HG02571 (cell line): Measurements from ENCODE around the gene MRPL57.
"Not testable (repeated sequence)": the region's sequence is repeated elsewhere in the genome, so short reads cannot be mapped to it uniquely, and the experiment has no call there.

Source experiments
- ATAC-seq: cut with Tn5 transposase; IDR thresholded peaks from one replicate; pipeline ENCODE4 v1.9.1; 2021; ENCODE audit warnings: mild to moderate bottlenecking, moderate library complexity; ENCODE audit not compliant: unreplicated experiment

Gene MRPL57

GRCh38 chr13:21194756-21195155 is 18.3 kb downstream of the MRPL57 start:
- not testable (repeated sequence) for ATAC-seq

DNA sequence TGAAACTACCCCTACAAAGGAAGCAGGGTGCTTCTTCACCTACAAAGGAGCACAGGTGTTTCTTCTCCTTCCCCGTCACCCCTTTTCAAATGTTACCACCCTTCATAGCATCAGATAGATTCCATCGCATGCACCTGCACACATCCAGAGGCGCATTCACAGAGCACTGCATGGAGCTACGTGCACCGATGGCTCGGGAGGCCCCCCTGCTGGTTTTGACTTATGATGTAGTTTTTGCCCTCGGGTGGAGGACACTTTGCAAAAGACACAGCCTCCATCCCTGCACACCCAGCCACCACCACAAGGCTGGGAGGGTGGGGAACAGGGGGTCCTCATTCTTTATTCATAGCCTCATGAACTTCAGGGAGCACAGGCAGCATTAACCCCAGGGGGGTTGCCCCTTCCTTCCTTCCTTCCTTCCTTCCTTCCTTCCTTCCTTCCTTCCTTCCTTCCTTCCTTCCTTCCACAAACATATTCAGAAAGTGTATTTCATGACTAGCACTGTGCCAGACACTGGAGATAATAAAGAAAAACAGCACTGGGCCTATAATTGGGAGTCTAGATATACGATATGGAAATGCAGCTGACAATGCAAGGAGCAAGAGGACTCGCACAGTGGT is 21.3 kb downstream of the MRPL57 start:
- ATAC-seq = not testable (repeated sequence)

DNA sequence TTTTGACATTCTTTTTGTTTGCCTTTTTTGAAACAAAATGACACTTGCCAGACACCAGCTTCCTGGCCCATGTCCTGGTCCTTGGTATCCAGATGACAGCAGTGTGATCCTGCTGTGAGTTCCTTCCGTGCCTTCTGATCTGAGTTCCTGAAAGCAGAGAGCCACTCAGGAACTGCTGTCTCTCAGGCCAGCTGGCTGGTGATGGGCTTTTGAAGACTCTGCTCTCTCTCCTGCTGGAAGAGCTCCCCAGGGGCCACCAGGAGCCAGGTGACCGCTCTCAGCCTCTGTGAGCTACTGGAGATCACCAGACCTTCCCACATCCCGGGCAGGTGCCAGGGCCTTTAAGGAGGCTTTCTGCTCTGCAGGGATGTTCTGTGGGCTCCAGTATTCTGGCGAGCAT is 21.9 kb downstream of the MRPL57 start:
- not testable (repeated sequence) for ATAC-seq

DNA sequence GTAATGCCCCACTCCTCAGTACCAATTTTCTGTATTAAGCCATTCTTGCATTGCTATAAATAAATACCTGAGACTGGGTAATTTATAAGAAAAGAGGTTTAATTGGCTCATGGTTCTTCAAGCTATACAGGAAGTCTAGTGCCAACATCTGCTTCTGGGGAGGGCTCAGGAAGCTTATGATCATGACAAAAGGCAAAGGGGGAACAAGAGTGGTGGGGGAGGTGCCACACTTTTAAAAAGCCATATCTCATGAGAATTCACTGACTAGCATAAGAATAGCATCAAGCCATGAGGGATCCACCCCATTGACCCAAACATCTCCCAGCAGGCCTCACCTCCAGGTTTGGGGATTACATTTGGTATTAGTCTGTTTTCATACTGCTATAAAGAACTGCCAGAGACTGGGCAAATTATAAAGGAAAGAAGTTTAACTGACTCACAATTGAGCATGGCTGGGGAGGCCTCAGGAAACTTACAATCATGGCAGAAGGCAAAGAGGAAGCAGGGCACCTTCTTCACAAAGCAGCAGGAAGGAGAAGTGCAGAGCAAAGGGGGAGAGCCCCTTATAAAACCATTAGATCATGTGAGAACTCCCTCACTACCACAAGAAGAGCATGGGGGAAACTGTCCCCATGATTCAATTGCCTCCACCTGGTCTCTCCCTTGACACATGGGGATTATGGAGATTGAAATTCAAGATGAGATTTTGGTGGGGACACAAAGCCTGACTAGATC is 25.2 kb downstream of the MRPL57 start:
- ATAC-seq = not testable (repeated sequence)

DNA sequence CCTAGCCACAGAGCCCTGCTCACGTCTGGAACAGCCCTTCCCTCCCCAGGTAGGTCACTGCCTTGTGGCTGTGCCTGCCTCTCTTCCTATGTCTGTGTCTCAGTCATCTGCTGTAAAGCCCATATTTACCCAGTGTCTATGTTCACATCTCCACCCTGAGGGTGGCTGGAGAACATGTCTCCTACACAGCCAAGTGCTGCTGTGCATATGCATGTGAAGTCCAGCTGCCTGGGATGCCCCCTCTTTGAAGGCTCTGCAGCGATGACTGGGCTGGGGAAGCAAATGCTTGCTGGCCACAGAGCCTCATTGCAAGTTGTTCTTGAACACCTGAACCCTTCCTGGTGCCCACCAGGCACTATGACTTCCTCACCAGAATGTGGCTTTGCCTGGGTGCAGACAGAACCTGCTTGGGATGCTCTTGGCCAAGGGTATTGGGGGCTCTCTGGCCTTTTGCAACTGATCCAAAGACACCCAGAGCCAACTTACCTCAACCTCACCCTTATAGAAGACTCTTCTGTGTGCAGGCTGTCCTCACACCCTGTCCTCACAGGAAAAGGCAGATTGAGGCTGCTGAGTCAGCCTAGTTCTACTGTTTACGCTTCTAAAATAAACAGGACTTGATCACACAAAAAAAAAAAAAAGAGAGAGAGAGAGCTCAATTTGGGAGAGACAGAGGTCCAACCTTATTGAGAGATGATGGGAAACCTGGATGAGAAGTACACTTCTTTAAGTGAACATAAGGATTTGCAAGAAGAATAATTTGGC is 26.5 kb downstream of the MRPL57 start:
- no peak for ATAC-seq

DNA sequence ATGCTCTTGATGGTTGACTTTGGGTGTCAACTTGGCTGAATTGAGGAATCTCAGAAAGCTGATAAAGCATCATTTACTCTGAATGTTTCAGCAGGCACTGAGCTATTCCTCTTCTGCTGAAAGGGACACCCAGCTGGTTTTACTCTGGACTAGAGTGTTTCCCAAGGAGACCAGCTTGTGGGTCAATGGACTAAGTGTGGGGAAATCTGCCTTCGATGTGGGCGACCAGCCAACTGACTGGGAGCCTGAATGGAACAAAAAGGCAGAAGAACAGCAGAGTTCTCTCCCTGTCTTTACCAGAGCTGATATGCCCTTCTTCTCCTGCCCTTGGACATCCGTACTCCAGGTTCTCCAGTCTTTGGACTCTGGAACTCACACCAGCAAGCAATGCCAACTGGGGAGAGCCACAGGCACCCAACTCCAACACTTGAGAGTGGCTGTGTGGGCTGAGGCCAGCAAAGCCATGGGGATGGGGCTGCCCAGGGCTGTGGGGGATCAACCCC is 32.2 kb downstream of the MRPL57 start:
- ATAC-seq = no peak

GRCh38 chr13:21212138-21212775 is 35.8 kb downstream of the MRPL57 start:
- ATAC-seq = no peak

DNA sequence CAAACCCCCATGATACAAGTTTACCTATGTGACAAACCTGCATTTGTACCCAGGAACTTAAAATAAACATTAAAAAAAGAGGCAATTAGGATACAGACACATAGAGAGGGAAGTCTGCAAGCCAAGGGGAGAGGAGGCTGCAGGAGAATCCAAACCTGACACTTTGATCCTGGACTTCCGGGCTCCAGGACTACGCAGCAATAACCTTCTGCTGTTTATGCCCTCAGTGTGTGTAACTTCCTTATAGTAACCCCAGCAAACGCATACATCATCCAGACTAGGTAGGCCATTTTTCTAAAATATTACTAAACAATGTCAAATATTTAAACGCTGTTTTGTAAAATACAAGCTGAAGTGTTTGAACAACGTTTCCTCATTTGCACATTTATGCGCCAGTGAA is 39.0 kb downstream of the MRPL57 start:
- not testable (repeated sequence) for ATAC-seq

DNA sequence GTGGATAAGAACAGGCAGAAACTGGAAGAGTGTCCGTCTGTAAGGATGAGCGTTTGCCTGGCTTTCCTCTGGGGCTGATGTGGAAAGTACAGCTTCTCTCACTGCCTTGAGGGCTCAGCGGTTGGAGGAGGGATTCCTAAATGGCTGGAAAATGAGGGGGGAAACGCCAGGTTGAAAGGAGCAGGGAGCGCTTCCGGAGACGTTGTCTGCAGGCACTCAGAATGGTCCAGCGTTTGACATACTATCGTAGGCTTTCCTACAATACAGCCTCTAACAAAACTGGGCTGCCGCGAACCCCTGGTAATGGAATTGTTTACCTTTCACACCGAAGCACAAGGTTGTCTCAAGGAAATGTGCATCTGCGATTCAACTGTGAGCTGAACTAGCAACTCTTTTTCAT is 39.9 kb downstream of the MRPL57 start:
- no peak for ATAC-seq

GRCh38 chr13:21218351-21219035 is 42.0 kb downstream of the MRPL57 start:
- ATAC-seq = peak; percentile 98

GRCh38 chr13:21219036-21219381 is 42.6 kb downstream of the MRPL57 start:
- peak; percentile 42 for ATAC-seq

DNA sequence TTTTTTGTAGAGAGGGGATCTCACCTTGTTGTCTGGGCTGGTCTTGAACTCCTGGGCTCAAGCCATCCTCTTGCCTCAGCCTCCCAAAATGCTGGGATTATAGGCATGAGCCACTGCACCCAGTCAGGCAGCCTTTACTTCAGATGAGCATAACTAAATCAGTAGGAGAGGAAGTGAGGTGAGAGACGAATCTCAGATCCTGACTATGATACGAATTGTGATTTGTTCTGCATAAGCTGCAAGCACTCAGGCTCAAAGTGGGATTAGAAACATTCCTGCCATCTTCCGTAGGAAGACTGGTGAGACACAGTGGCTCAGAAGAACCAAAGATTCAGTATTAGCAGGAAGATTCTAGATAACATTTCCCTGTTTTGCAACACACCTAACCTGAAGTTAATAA is 43.3 kb downstream of the MRPL57 start:
- ATAC-seq = not testable (repeated sequence)

DNA sequence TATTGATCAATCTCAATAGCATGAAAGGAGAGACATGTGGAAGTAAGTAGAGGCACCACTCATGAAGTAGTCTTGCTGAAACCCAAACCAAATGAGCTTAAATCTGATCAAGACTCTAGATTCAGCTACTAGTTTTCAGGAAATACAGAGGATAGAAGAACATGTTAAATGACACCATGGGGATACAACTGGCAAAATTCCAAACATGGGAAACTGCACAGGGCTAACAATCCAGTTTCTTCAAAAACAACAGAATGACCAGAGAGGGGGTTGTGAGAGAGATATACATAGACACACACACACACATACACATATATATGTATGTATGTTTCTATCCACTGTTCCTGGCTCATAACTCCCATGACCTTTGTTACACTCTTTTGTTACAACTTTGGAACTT is 44.8 kb downstream of the MRPL57 start:
- ATAC-seq = no peak

DNA sequence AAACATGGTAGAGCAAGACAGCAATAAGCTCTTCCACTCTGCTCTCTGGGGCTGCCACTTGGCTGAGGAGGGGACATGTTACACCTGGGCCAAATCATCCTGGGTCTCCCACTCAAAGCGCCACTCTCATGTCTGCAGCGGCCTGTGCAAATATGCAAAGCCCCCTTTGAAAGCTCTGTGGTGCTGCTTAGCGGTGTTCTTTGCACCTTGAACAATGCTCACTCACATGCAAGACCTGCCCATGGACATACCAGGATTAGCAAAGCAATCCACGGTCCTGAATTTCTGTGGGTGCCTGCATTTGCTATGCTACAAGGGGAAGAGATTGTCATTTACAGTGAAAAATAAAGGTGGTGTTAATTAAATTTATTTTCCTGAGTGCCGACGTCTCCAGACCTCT is 48.6 kb downstream of the MRPL57 start:
- ATAC-seq = no peak

GRCh38 chr13:21225841-21226581 is 49.6 kb downstream of the MRPL57 start:
- no peak for ATAC-seq

DNA sequence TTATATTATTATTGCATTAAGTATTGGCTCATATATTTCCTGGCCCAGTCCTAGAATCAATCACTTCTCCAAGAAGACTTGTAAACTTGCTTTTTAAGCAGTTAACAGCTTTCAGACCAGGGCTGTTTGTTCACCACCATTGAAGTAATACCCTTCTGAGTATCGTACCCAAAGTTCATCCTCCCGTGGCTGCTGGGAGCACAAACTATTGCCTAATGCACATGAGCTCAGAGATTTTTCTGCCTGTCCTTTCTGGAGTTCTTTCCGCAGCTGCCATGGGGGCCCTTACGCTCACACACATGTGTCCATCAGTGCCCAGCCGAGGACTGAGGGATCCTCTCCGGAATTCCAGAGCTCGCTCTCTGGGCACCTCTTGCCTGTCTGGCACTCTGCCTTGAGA is 51.5 kb downstream of the MRPL57 start:
- ATAC-seq = no peak
